Natural killer cell treated with Interleukin-12 subunit alpha and Interleukin-12 subunit beta and Interleukin-15 and Interleukin-18, amount 100 ng/mL, for 72 hours (primary cell): ENCODE data around the gene ALMS1. TPM values are rescaled to one million over a fixed set of nuclear protein-coding genes. Genes with fewer than 3 reads are reported as not detected.
A peak's percentile ranks its signal among the peaks of the same experiment; 100 is the strongest.
"Not testable (repeated sequence)": the region's sequence is repeated elsewhere in the genome, so short reads cannot be mapped to it uniquely, and the experiment has no call there.

ENCODE experiments used
- ATAC-seq, 2 donors: fragments of 150-1000 bp; cut with Tn5 transposase in 1 of 2; sonication (Bioruptor Pico), chemical (Tn5 transposase) in 1 of 2; 2 replicates each; pipeline ENCODE4 v1.10.0; 2021
- DNase-seq: peaks from one replicate; pipeline ENCODE4 v3.0.0; 2022; ENCODE audit warnings: low spot score
- H3K27ac Mint-ChIP-seq, 2 donors: 1 replicate in 1 of 2; 2 replicates in 1 of 2; pipeline ENCODE4 v1.8.0; 2022; ENCODE audit warnings: mixed read lengths in 2 of 2, mild to moderate bottlenecking in 1 of 2, moderate library complexity in 1 of 2
- H3K27me3 Mint-ChIP-seq, 2 donors: 1 replicate in 1 of 2; 2 replicates in 1 of 2; pipeline ENCODE4 v1.8.0; 2022; ENCODE audit warnings: mixed read lengths in 2 of 2
- H3K36me3 Mint-ChIP-seq: one replicate; pipeline ENCODE4 v1.8.0; 2022; ENCODE audit warnings: mixed read lengths
- H3K4me1 Mint-ChIP-seq, 2 donors: 1 replicate in 1 of 2; 2 replicates in 1 of 2; pipeline ENCODE4 v1.8.0; 2022; ENCODE audit warnings: low read depth in 2 of 2, mixed read lengths in 2 of 2, mild to moderate bottlenecking in 1 of 2
- H3K4me3 Mint-ChIP-seq: one replicate; pipeline ENCODE4 v1.8.0; 2022; ENCODE audit warnings: mixed read lengths
- H3K9me3 Mint-ChIP-seq: 2 replicates; pipeline ENCODE4 v1.8.0; 2022; ENCODE audit warnings: mixed read lengths
- total RNA-seq, 2 donors: library from RNA; stranded (reverse); gene quantifications; one replicate each; pipeline ENCODE4 v1.2.3, GENCODE V29; 2022

ALMS1 gene
- 10 to 100 TPM; 20.4 to 29.0 TPM for total RNA-seq

- Mint-ChIP-seq H3K27ac (peak within 1 kb of the TSS; percentile 88 to 93), H3K4me1 (peaks cover 13 to 35% of the 10 kb centered on the region in 2 donors), H3K9me3 (no peaks in the 10 kb centered on the region), H3K36me3 (no peaks in the 10 kb centered on the region), H3K4me3 (peak within 1 kb of the TSS; percentile 94), H3K27me3 (peaks cover 14 to 22% of the 10 kb centered on the region in 2 donors)
- peak; percentile 93 for DNase-seq
- ATAC-seq: peak; percentile 96
Measured at GRCh38 chr2:73385504-73386341, at the start of gene ALMS1. ALMS1 (plus strand) TSS chr2:73385836; CDS start chr2:73385869, 33 bp downstream.

- no peak overlapping the region for H3K4me3 Mint-ChIP-seq
- peaks cover 4 to 5% of the 10 kb centered on the region in 2 donors for H3K4me1 Mint-ChIP-seq
- no peak overlapping the region for H3K27ac Mint-ChIP-seq
- DNase-seq (no peak), ATAC-seq (no peak)
- no peaks in the 10 kb centered on the region for H3K36me3 Mint-ChIP-seq
- H3K27me3 Mint-ChIP-seq: peaks cover 8% of the 10 kb centered on the region in 2 donors
- H3K9me3 Mint-ChIP-seq: no peaks in the 10 kb centered on the region
Measured at GRCh38 chr2:73337828-73338227, 47.8 kb upstream of the ALMS1 start.

GRCh38 chr2:73339201-73339600 lies 46.4 kb upstream of the ALMS1 start:
- peaks cover 2 to 8% of the 10 kb centered on the region in 2 donors for H3K27me3 Mint-ChIP-seq
- ATAC-seq (no peak), DNase-seq (no peak)
- peaks cover 4 to 5% of the 10 kb centered on the region in 2 donors for H3K4me1 Mint-ChIP-seq
- no peak overlapping the region for H3K27ac Mint-ChIP-seq
- H3K36me3 Mint-ChIP-seq: no peaks in the 10 kb centered on the region
- H3K9me3 Mint-ChIP-seq: no peaks in the 10 kb centered on the region
- H3K4me3 Mint-ChIP-seq: no peak overlapping the region

- H3K4me3 Mint-ChIP-seq: no peak overlapping the region
- DNase-seq (no peak), ATAC-seq (no peak)
- no peaks in the 10 kb centered on the region for H3K36me3 Mint-ChIP-seq
- peaks cover 9 to 13% of the 10 kb centered on the region in 2 donors for H3K27me3 Mint-ChIP-seq
- peaks cover 4 to 5% of the 10 kb centered on the region in 2 donors for H3K4me1 Mint-ChIP-seq
- H3K27ac Mint-ChIP-seq: no peak overlapping the region
- no peaks in the 10 kb centered on the region for H3K9me3 Mint-ChIP-seq
Measured at GRCh38 chr2:73341039-73341438, 44.6 kb upstream of the ALMS1 start.

GRCh38 chr2:73343992-73344391 lies 41.6 kb upstream of the ALMS1 start:
- ATAC-seq: no peak
- Mint-ChIP-seq H3K9me3 (no peaks in the 10 kb centered on the region), H3K27me3 (peaks cover 14 to 32% of the 10 kb centered on the region in 2 donors), H3K4me3 (no peak overlapping the region), H3K4me1 (no peaks in the 10 kb centered on the region), H3K36me3 (no peaks in the 10 kb centered on the region), H3K27ac (no peak overlapping the region)
- DNase-seq: no peak

GRCh38 chr2:73344747-73345146 lies 40.9 kb upstream of the ALMS1 start:
- not testable (repeated sequence) for H3K36me3 Mint-ChIP-seq, H3K27ac Mint-ChIP-seq, H3K9me3 Mint-ChIP-seq, ATAC-seq, H3K4me1 Mint-ChIP-seq, H3K4me3 Mint-ChIP-seq, DNase-seq
- peaks cover 15 to 32% of the 10 kb centered on the region in 2 donors for H3K27me3 Mint-ChIP-seq

GRCh38 chr2:73350035-73350691 lies 35.5 kb upstream of the ALMS1 start:
- Mint-ChIP-seq H3K4me1 (no peaks in the 10 kb centered on the region), H3K4me3 (no peak overlapping the region), H3K27ac (no peak overlapping the region), H3K27me3 (peaks cover 29 to 33% of the 10 kb centered on the region in 2 donors), H3K36me3 (no peaks in the 10 kb centered on the region), H3K9me3 (no peaks in the 10 kb centered on the region)
- ATAC-seq (no peak), DNase-seq (no peak)

GRCh38 chr2:73356097-73356496 lies 29.5 kb upstream of the ALMS1 start:
- no peaks in the 10 kb centered on the region for H3K9me3 Mint-ChIP-seq
- DNase-seq (no peak), ATAC-seq (no peak)
- H3K4me1 Mint-ChIP-seq: no peaks in the 10 kb centered on the region
- no peaks in the 10 kb centered on the region for H3K36me3 Mint-ChIP-seq
- H3K27me3 Mint-ChIP-seq: peaks cover 21 to 28% of the 10 kb centered on the region in 2 donors
- no peak overlapping the region for H3K27ac Mint-ChIP-seq
- H3K4me3 Mint-ChIP-seq: no peak overlapping the region

- no peak for ATAC-seq
- Mint-ChIP-seq H3K27ac (no peak overlapping the region), H3K4me1 (no peaks in the 10 kb centered on the region)
Measured at GRCh38 chr2:73359915-73360697, 25.5 kb upstream of the ALMS1 start.

GRCh38 chr2:73366060-73366459 lies 19.6 kb upstream of the ALMS1 start:
- ATAC-seq: no peak
- H3K9me3 Mint-ChIP-seq: no peaks in the 10 kb centered on the region
- DNase-seq: no peak
- H3K4me3 Mint-ChIP-seq: no peak overlapping the region
- peaks cover 14 to 23% of the 10 kb centered on the region in 2 donors for H3K27me3 Mint-ChIP-seq
- no peak overlapping the region for H3K27ac Mint-ChIP-seq
- H3K36me3 Mint-ChIP-seq: no peaks in the 10 kb centered on the region
- no peaks in the 10 kb centered on the region for H3K4me1 Mint-ChIP-seq

More at GRCh38 chr2:73359915-73360697, 25.5 kb upstream of the ALMS1 start:
- Mint-ChIP-seq H3K36me3 (no peaks in the 10 kb centered on the region), H3K4me3 (no peak overlapping the region), H3K9me3 (no peaks in the 10 kb centered on the region), H3K27me3 (peaks cover 21 to 26% of the 10 kb centered on the region in 2 donors)
- DNase-seq: no peak

GRCh38 chr2:73368781-73369180 lies 16.9 kb upstream of the ALMS1 start:
- Mint-ChIP-seq H3K36me3 (no peaks in the 10 kb centered on the region), H3K27ac (no peak overlapping the region), H3K4me3 (no peak overlapping the region), H3K9me3 (no peaks in the 10 kb centered on the region), H3K27me3 (peaks cover 23 to 29% of the 10 kb centered on the region in 2 donors), H3K4me1 (no peaks in the 10 kb centered on the region)
- DNase-seq (no peak), ATAC-seq (no peak)

GRCh38 chr2:73370348-73370747 lies 15.3 kb upstream of the ALMS1 start:
- no peak for ATAC-seq
- no peak for DNase-seq
- no peaks in the 10 kb centered on the region for H3K9me3 Mint-ChIP-seq
- H3K27ac Mint-ChIP-seq: no peak overlapping the region
- H3K4me3 Mint-ChIP-seq: no peak overlapping the region
- H3K27me3 Mint-ChIP-seq: peaks cover 30 to 44% of the 10 kb centered on the region in 2 donors
- H3K4me1 Mint-ChIP-seq: no peaks in the 10 kb centered on the region
- H3K36me3 Mint-ChIP-seq: no peaks in the 10 kb centered on the region

GRCh38 chr2:73373344-73373743 lies 12.3 kb upstream of the ALMS1 start:
- Mint-ChIP-seq H3K4me1 (no peaks in the 10 kb centered on the region), H3K9me3 (no peaks in the 10 kb centered on the region), H3K4me3 (no peak overlapping the region), H3K27ac (no peak overlapping the region), H3K27me3 (peaks cover 41 to 54% of the 10 kb centered on the region in 2 donors), H3K36me3 (no peaks in the 10 kb centered on the region)
- DNase-seq: no peak
- ATAC-seq: no peak
